Measurements from ENCODE around the gene CRACR2B.

GRCh38 chr11:787084-787675 lies 40.5 kb upstream of the CRACR2B start:
- TF ChIP-seq, protein P1, sequence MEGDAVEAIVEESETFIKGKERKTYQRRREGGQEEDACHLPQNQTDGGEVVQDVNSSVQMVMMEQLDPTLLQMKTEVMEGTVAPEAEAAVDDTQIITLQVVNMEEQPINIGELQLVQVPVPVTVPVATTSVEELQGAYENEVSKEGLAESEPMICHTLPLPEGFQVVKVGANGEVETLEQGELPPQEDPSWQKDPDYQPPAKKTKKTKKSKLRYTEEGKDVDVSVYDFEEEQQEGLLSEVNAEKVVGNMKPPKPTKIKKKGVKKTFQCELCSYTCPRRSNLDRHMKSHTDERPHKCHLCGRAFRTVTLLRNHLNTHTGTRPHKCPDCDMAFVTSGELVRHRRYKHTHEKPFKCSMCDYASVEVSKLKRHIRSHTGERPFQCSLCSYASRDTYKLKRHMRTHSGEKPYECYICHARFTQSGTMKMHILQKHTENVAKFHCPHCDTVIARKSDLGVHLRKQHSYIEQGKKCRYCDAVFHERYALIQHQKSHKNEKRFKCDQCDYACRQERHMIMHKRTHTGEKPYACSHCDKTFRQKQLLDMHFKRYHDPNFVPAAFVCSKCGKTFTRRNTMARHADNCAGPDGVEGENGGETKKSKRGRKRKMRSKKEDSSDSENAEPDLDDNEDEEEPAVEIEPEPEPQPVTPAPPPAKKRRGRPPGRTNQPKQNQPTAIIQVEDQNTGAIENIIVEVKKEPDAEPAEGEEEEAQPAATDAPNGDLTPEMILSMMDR (IDR thresholded peaks at IDR 0.05; ENCODE audit: low read depth, low read length, poor library complexity, severe bottlenecking) = no peak
- no peak for TF ChIP-seq EZH2phosphoT487 (IDR thresholded peaks at IDR 0.05; ENCODE audit: borderline replicate concordance, low read length)

Data from DOHH2 (cell line).